HG02938 (cell line): ENCODE data around the gene TMED4.
"Not testable (repeated sequence)": the region's sequence is repeated elsewhere in the genome, so short reads cannot be mapped to it uniquely, and the experiment has no call there.

Experiments
- ATAC-seq: cut with Tn5 transposase; IDR thresholded peaks from one replicate; pipeline ENCODE4 v1.9.1; 2021; ENCODE audit warnings: mild to moderate bottlenecking, moderate library complexity; ENCODE audit not compliant: unreplicated experiment

The TMED4 gene

DNA sequence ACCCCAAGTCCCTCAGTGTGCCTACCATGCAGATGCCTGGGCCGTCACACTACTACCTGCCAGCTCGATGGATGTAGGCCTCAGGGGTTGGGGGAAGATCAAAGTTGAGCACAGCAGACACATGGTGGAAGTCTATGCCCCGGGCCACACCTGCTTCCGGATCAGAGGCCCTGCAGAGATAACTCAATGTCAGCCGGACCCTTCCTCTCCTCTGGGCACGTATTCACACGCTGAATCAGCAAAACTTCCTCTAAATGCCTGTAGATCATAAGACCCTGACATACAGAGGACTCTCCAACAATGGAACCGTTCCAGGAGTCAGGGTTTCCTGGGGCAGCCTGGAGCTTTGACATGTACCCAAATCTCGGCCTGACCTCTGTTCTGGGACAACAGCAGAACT is 12.1 kb downstream of the TMED4 start:
- ATAC-seq, result no peak

DNA sequence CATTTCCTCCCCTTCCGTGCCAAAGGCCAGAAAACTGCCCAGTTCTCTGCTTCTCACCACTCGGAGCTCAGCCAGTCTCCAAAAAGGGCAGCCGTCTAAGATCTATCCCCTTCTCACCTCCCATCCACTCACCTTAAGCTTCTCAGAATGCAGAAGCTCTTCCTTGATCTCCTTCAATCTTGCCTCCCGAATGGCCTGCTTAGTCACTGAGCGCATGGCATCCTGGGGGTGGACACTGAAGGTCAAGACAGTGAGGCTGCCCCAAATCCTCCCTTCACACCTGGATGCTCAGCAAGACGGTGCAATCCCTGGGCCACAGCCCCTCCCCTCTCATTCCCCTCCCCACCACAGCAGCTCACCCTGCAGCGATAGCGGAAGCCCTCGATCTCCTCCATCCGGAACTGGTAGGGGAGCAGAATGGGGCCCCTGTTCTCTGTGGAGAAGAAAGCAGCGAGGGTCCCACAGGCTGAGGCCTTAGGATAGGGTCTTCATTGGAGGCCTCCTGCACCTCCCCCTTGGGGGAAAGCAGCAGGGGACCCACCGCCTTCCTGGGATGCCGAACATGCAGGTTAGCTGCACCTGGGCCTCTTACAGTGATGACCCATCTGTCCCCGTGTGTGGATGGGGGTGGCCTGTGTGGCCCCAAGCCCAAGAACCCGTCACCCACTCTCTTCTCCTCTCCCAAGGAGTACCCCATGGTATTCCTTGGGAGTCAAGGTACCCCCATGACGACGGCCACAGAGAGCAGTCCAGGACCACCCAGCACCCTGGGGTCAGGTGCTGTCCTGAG is 13.1 kb downstream of the TMED4 start:
- ATAC-seq, result no peak

DNA sequence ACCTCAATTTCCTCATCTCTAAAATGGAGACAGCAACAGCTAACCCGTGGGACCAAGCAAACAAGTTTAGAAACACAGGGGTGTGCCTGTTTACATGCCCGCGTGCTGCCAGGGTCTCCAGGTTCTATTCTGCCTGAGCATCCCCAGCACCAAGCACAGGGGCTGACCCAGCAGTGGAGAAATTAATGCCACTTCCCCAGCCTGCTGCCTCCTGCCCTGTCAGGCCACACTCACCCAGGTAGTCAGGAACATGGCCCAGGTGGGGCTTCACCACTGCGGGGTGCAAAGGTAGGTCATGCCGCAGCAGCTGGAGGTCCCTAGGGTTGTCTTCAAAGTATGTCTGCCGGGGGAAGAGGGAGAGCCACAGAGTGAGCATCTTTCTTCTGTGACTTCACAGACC is 14.1 kb downstream of the TMED4 start:
- ATAC-seq, result no peak

DNA sequence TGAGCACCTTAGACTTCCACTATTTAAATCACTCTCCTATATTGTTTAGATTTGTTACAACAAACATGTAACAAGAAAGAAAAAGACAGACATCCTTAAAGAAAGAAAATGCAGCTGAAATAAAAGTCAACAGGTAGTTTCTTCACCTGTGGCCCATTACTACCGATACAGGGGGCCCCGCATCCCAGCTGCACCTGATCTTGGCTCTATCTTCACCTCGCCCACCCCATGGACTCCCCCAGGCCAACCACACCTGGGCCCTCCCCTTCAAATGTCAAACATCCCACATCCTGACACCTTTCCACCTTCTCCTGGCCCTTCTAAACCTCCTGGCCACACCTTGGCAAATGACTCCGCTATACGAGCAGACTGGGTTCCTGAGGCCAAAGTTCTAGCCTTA is 15.4 kb downstream of the TMED4 start:
- ATAC-seq, result no peak

GRCh38 chr7:44565795-44566559 is 16.1 kb downstream of the TMED4 start:
- no peak for ATAC-seq

DNA sequence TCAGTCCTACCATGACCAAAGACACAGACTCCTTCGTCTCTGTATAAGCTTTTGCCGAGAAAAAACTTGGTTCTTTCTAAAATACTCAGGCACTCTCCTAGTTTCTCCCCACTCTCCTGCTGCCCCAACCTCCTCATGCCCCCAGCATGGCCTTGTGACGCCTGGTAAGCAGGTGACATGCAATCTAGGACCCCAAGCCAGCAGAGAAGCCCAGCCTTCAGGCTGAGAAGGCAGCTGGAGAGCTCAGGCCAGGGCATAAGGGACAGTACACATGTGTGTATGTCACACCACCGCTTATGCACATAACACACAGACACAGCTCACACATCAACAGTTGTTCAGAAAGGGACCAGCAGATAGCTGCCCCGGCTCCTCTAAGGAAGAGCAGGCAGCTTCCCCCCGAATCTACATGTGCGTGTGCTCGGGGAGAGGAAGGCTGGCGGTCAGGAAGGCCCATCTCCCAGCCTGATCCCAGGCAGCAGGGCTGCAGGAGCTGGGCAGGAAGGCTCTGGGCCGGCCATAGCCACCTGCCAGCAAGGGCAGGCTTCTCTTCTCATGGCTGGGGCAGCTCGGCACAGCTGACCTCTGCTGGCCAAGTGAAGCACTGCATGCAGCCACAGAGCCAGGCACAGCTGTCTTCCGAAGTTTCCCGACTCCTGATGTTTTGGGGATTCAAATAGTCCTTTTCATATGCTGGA is 16.8 kb downstream of the TMED4 start:
- ATAC-seq, result no peak

- no peak for ATAC-seq
Measured at GRCh38 chr7:44564606-44565005, 17.4 kb downstream of the TMED4 start.

DNA sequence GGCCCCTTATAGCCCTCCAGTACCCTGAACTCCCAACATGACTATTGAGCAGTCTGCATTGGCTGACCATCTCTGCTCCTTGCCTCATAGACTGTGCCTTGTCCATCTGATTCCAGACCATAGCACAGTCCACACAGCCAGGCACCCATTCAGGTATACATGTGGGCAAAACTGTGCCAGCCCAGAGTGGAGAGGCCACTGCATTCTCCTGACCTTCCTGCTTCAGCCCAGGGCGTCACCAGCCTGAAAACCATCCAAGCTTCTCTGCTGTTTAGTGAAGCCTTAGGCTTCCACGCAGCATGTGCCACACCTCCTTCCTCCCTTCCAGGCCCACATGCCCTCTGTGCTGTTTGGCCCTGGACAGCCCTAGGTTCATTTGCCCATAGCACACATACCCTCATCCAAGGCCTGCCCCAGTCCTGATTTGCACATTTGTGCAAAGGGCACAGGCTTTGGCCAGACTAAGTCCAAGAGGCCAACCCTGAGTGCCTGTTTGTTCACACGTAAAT is 18.8 kb downstream of the TMED4 start:
- no peak for ATAC-seq

DNA sequence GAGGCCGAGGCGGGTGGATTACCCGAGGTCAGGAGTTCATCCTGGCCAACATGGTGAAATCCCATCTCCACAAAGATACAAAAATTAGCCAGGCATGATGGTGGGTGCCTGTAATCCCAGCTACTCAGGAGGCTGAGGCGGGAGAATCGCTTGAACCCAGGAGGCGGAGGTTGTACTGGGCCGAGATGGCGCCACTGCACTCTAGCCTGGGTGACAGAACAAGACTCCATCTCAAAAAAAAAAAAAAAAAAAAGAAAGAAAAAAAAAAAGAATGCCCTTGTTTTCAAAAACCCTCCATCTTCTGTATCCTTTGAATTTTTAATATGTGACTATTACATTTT is 19.4 kb downstream of the TMED4 start:
- ATAC-seq, result not testable (repeated sequence)

- ATAC-seq, result no peak
Measured at GRCh38 chr7:44561962-44562621, 19.9 kb downstream of the TMED4 start.

DNA sequence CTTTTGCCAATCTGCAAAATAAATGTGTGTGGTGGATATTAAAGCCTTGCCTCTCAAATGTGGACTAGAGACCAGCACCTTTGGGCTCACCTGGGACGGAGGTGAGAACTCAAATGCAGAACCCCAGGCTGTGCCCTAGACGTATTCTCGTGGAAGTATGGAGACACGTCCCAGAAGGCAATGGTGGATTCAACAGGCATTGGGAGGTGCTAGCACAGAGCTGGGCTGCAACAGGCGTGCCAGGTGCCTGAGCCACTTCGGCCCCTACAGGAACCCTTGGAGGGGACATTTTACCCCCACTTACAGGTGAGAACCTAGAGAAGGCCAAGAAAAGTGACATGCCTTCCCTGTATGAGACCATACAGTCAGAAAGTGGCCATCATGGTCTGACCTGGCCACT is 20.6 kb downstream of the TMED4 start:
- ATAC-seq, result no peak

DNA sequence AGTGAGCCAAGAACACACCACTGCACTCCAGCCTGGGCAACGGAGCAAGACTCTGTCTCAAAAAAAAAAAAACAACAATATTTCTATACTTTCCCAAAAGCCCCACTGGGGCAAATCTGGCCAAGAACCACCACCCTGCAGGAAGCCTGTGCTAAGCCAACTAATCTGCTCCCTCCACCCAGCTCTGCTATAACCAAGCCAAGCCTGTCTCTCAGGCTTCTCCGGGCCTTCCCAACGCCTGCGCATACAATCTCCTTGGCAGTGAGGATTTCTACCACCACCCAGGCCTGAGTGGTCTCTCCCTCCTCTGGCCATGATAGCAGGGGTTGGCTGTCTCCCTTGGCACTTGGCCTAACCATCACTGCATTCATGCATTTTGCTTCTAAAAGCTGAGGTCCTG is 22.5 kb downstream of the TMED4 start:
- ATAC-seq, result no peak

GRCh38 chr7:44557485-44557884 is 24.5 kb downstream of the TMED4 start:
- no peak for ATAC-seq

GRCh38 chr7:44555350-44555749 is 26.7 kb downstream of the TMED4 start:
- no peak for ATAC-seq

DNA sequence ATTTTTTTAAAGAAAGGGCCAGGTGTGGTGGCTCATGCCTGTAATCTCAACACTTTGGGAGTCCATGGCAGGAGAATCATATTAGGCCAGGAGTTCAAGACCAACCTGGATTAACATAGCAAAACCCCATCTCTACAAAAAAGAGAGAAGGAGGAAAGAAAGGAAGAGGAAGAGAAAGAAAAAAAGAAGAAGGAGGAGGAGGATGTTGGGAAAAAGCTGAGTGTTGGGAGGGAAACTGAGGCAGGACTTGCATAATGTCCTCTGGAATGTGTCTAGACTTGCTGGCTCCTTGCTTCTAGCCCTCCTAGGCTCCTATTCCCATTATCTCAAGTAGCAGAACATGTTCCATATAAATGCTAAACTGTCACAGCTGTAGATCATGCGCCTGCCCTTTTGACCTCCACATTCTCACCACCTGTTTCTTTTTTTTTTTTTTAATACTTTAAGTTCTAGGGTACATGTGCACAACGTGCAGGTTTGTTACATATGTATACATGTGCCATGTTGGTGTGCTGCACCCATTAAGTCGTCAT is 29.5 kb downstream of the TMED4 start:
- ATAC-seq, result not testable (repeated sequence)

- no peak for ATAC-seq
Measured at GRCh38 chr7:44549457-44549856, 32.6 kb downstream of the TMED4 start.

- ATAC-seq, result no peak
Measured at GRCh38 chr7:44548893-44549292, 33.1 kb downstream of the TMED4 start.

GRCh38 chr7:44547536-44548231 is 34.3 kb downstream of the TMED4 start:
- no peak for ATAC-seq

- ATAC-seq, result no peak
Measured at GRCh38 chr7:44541876-44542610, 40.0 kb downstream of the TMED4 start.
